Activated T-cell treated with anti-CD3 and anti-CD28 coated beads, Interleukin-2, amount 50 U/mL, for 4 hours (primary cell): Measurements from ENCODE around the gene MUC4. TPM values are rescaled to one million over a fixed set of nuclear protein-coding genes. Genes with fewer than 3 reads are reported as not detected.
"Not testable (repeated sequence)": the region's sequence is repeated elsewhere in the genome, so short reads cannot be mapped to it uniquely, and the experiment has no call there.

Experiments
- ATAC-seq, 2 donors: fragments of 200-7000 bp; cut with Tn5 transposase; one replicate each; pipeline ENCODE4 v1.10.0; 2021
- DNase-seq: peaks from one replicate; pipeline ENCODE4 v3.0.0-alpha.2; 2020
- H3K27me3 Mint-ChIP-seq: one replicate; pipeline ENCODE4 v1.8.0; 2021; ENCODE audit warnings: low read depth, mixed read lengths
- H3K36me3 Mint-ChIP-seq: one replicate; pipeline ENCODE4 v1.8.0; 2022; ENCODE audit warnings: mixed read lengths; ENCODE audit not compliant: insufficient read depth
- H3K4me1 Mint-ChIP-seq: one replicate; pipeline ENCODE4 v1.8.0; 2021; ENCODE audit warnings: low read depth, mixed read lengths
- H3K4me3 Mint-ChIP-seq: one replicate; pipeline ENCODE4 v1.8.0; 2021; ENCODE audit warnings: mild to moderate bottlenecking, moderate library complexity, mixed read lengths
- H3K9me3 Mint-ChIP-seq: one replicate; pipeline ENCODE4 v1.8.0; 2021; ENCODE audit warnings: mixed read lengths
- total RNA-seq, 3 donors: library from RNA; stranded (reverse); gene quantifications; one replicate each; pipeline ENCODE4 v1.2.1, GENCODE V29; 2021

The MUC4 gene
- total RNA-seq, 3 donors from 2014 or later, result 0.08 to 0.24 (median 0.13) TPM

GRCh38 chr3:195796795-195797194, 14.9 kb downstream of the MUC4 start:
- Mint-ChIP-seq H3K36me3 (no peaks in the 10 kb centered on the region), H3K4me1 (peaks cover 3% of the 10 kb centered on the region), H3K9me3 (no peaks in the 10 kb centered on the region), H3K27me3 (peaks cover 3% of the 10 kb centered on the region), H3K4me3 (no peak overlapping the region)
- no peak for DNase-seq
- no peak for ATAC-seq

DNA sequence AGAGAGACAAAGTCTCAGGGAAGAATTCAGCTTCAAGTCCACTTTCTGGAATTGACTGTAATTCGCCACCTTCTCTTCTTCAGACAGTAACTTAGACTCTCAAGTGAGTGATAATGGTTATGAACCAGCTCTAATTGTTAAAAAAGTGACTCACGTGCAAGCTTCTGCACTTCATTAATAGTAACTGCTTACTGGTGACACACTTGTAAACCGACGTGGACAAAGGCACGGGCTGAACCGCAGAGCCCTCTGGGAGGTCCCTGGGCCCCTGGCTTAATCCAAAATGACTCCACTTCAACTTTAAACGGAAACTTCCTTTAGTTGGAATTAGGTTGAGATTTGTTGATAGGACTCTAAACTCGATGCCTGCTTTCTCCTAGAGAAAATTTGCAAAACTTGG, 17.0 kb downstream of the MUC4 start:
- no peak for DNase-seq
- ATAC-seq, result no peak
- Mint-ChIP-seq H3K27me3 (peaks cover 3% of the 10 kb centered on the region), H3K4me3 (no peak overlapping the region), H3K36me3 (no peaks in the 10 kb centered on the region), H3K4me1 (peaks cover 11% of the 10 kb centered on the region), H3K9me3 (no peaks in the 10 kb centered on the region)

DNA sequence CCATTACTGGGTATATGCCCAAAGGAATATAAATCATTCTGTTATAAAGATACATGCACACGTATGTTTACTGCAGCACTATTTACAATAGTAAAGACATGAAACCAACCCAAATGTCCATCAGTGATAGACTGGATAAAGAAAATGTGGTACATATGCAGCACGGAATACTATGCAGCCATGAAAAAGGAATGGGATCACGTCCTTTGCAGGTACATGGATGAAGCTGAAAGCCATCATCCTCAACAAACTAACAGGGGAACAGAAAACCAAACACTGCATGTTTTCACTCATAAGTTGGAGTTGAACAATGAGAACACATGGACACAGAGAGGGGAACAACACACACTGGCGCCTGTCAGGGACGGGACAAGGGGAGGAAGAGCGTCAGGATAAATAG, 19.1 kb downstream of the MUC4 start:
- not testable (repeated sequence) for DNase-seq, ATAC-seq, H3K27me3 Mint-ChIP-seq

GRCh38 chr3:195790901-195791300, 20.8 kb downstream of the MUC4 start:
- Mint-ChIP-seq H3K4me3 (no peak overlapping the region), H3K27me3 (peaks cover 3% of the 10 kb centered on the region), H3K36me3 (no peaks in the 10 kb centered on the region), H3K9me3 (peaks cover 7% of the 10 kb centered on the region), H3K4me1 (peaks cover 38% of the 10 kb centered on the region)
- ATAC-seq (no peak), DNase-seq (no peak)

More for the DNA sequence above, 19.1 kb downstream of the MUC4 start:
- not testable (repeated sequence) for H3K9me3 Mint-ChIP-seq, H3K4me3 Mint-ChIP-seq, H3K36me3 Mint-ChIP-seq
- H3K4me1 Mint-ChIP-seq, result peaks cover 29% of the 10 kb centered on the region

DNA sequence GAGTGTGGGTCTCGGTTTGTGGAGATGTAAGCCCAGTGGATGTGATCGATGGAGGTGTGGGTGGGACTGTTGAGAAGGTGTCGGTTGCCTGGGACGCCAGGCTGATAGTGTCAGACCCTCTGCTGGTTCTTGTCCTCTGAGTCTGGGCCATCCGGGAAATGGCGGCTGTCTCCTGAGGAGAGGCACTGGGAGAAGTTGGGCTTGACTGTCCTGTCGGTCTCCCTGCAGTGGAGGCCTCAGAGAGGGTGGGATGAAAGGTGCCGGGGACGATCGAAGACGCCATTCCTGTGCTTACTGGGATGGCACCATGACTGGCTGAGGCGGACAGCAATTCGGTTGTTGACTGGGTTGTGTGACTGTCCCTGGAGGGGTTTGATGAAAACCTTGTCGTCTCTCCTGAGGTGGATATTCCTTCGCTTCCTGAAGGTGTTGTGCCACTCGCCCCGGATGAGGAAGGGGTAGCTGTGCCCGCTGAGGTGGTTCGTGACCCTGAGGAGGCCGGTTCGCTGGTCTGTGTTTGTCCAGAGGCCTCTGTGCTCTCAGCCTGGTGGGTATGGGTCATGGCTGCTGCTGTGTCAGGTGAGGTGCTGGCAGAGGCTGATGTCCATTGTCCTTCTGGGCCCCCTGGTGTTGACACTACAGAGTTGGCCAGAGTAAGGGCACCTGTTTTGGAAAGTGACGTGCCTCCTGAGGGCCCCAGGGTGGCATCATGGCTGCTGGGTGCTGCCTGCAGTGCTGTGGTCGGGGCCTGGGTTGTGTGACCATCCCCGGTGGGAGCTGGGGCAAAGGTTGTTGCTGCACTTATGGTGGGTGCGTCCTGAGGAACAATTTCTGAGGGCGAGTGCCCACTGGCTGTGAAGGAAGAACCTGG, 22.8 kb downstream of the MUC4 start:
- ATAC-seq (no peak), DNase-seq (no peak)
- Mint-ChIP-seq H3K36me3 (no peaks in the 10 kb centered on the region), H3K27me3 (peaks cover 3% of the 10 kb centered on the region), H3K4me3 (no peak overlapping the region), H3K9me3 (peaks cover 25% of the 10 kb centered on the region), H3K4me1 (peaks cover 55% of the 10 kb centered on the region)

DNA sequence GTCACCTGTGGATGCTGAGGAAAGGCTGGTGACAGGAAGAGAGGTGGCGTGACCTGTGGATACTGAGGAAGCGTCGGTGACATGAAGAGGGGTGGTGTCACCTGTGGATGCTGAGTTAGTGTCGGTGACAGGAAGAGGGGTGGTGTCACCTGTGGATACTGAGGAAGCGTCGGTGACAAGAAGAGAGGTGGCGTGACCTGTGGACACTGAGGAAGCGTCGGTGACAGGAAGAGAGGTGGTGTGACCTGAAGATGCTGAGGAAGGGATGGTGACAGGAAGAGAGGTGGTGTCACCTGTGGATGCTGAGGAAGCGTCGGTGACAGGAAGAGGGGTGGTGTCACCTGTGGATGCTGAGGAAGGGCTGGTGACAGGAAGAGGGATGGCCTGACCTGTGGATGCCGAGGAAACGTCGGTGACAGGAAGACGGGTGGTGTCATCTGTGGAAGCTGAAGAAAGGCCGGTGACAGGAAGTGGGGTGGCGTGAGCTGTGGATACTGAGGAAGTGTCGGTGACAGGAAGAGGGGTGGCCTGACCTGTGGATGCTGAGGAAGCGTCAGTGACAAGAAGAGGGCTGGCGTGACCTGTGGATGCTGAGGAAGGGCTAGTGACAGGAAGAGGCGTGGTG, 25.8 kb downstream of the MUC4 start:
- H3K9me3 Mint-ChIP-seq, result peaks cover 40% of the 10 kb centered on the region
- H3K4me3 Mint-ChIP-seq, ATAC-seq, H3K27me3 Mint-ChIP-seq, DNase-seq, H3K36me3 Mint-ChIP-seq: not testable (repeated sequence)
- H3K4me1 Mint-ChIP-seq, result peaks cover 65% of the 10 kb centered on the region

GRCh38 chr3:195784031-195784430, 27.7 kb downstream of the MUC4 start:
- not testable (repeated sequence) for H3K36me3 Mint-ChIP-seq, ATAC-seq, H3K4me3 Mint-ChIP-seq, H3K27me3 Mint-ChIP-seq, DNase-seq
- Mint-ChIP-seq H3K4me1 (peaks cover 58% of the 10 kb centered on the region), H3K9me3 (peaks cover 49% of the 10 kb centered on the region)

- not testable (repeated sequence) for ATAC-seq, H3K27me3 Mint-ChIP-seq, H3K4me3 Mint-ChIP-seq, H3K36me3 Mint-ChIP-seq, DNase-seq
- H3K9me3 Mint-ChIP-seq, result peaks cover 56% of the 10 kb centered on the region
- peaks cover 44% of the 10 kb centered on the region for H3K4me1 Mint-ChIP-seq
These were observed 30.5 kb downstream of the MUC4 start for GRCh38 chr3:195781236-195781635.

- no peaks in the 10 kb centered on the region for H3K27me3 Mint-ChIP-seq
- peaks cover 19% of the 10 kb centered on the region for H3K4me1 Mint-ChIP-seq
- DNase-seq (no peak), ATAC-seq (no peak)
- no peaks in the 10 kb centered on the region for H3K36me3 Mint-ChIP-seq
- H3K4me3 Mint-ChIP-seq, result no peak overlapping the region
- peaks cover 29% of the 10 kb centered on the region for H3K9me3 Mint-ChIP-seq
These were observed 33.8 kb downstream of the MUC4 start for GRCh38 chr3:195777975-195778374.

DNA sequence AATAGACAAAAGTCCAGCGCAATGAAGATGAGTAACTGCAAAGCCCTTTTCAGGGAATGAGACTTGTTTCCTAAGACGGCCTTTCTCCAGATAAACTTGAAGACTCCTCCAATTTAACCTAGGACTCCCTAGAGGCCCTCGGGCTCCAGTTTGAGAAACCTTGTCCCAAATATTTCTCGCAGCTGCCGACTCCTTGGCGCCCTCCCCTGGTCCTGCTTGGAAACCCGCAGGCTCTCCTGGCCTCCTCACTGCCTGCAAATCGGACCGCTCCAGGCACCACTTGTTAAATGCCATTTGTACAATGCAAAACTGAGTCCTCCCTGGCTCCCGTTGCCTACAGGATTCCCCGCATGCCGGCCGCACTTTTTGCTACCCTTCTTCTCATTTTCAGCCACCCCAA, 36.8 kb downstream of the MUC4 start:
- Mint-ChIP-seq H3K9me3 (peaks cover 10% of the 10 kb centered on the region), H3K4me3 (no peak overlapping the region), H3K4me1 (peaks cover 3% of the 10 kb centered on the region), H3K36me3 (no peaks in the 10 kb centered on the region), H3K27me3 (no peaks in the 10 kb centered on the region)
- no peak for ATAC-seq
- DNase-seq, result no peak

GRCh38 chr3:195773956-195774537, 37.7 kb downstream of the MUC4 start:
- Mint-ChIP-seq H3K27me3 (no peaks in the 10 kb centered on the region), H3K36me3 (no peaks in the 10 kb centered on the region), H3K4me3 (no peak overlapping the region), H3K9me3 (peaks cover 10% of the 10 kb centered on the region), H3K4me1 (peaks cover 3% of the 10 kb centered on the region)
- ATAC-seq (no peak), DNase-seq (no peak)

DNA sequence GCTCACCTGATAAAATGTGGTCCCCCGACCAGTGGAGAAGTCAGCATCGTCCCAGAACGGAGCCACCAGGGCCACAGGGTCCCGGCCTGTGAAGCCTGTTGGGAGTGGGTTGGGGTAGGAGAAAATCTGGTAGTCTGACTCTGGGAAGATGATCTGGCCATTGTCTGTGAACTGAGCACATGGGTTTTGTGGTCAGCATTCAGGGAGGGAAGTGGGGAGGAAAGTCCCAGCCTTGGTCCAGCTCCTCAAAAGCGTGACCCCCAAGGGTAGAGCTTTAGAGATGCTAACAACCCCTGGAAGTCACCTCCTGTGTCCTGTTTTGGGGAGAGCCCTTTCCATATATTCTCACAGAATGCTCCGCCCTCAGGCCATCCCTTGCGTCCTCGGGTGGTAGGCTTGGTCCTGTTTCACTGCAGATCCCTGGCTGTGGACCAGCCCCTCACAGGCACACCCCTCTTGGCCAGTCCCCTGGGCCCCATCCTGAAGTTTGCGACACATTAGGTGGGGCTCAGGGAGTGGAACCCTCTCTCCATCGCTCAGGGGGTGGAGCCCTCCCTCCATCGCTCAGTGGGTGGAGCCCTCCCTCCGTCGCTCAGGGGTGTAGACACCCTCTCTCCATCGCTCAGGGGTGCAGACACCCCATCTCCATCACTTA, 40.0 kb downstream of the MUC4 start:
- DNase-seq (no peak), ATAC-seq (no peak)
- Mint-ChIP-seq H3K36me3 (no peaks in the 10 kb centered on the region), H3K4me1 (no peaks in the 10 kb centered on the region), H3K9me3 (no peaks in the 10 kb centered on the region), H3K4me3 (no peak overlapping the region), H3K27me3 (no peaks in the 10 kb centered on the region)

DNA sequence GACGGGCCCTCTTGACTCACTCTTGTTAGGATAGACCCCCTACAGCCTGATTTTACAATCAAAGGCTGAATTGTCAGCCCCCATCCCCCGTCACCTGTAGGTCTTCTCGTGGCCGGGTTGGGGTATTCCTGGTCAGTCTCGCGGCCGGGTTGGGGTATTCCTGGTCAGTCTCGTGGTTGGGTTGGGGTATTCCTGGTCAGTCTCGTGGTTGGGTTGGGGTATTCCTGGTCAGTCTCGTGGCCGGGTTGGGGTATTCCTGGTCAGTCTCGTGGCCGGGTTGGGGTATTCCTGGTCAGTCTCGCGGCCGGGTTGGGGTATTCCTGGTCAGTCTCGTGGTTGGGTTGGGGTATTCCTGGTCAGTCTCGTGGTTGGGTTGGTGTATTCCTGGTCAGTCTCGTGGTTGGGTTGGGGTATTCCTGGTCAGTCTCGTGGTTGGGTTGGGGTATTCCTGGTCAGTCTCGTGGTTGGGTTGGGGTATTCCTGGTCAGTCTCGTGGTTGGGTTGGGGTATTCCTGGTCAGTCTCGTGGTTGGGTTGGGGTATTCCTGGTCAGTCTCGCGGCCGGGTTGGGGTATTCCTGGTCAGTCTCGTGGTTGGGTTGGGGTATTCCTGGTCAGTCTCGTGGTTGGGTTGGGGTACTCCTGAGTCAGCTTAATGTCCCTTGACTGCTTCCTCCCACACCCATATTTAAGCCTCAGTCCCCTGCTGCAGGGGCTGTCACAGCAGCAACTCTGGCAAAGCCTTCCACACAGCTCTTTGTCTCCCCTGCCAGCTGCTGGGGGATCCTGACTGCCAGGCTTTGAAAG, 40.7 kb downstream of the MUC4 start:
- H3K27me3 Mint-ChIP-seq, ATAC-seq, H3K9me3 Mint-ChIP-seq, DNase-seq, H3K4me3 Mint-ChIP-seq, H3K4me1 Mint-ChIP-seq, H3K36me3 Mint-ChIP-seq: not testable (repeated sequence)
